AG09309 (cell line): ENCODE measurements around the gene C2orf42.

Experiments used
- DNase-seq: peaks from one replicate; pipeline ENCODE4 v3.0.0-alpha.2; 2010; ENCODE audit warnings: low read depth
- H3K4me3 ChIP-seq: 2 replicates; pipeline ENCODE4 v1.5.1; 2011; ENCODE audit warnings: mild to moderate bottlenecking, low read depth, low read length, moderate library complexity; ENCODE audit not compliant: control insufficient read depth
- CTCF ChIP-seq: IDR thresholded peaks from 2 replicates; pipeline ENCODE4 v1.5.1; 2011; ENCODE audit warnings: mild to moderate bottlenecking, low read depth, low read length, inconsistent platforms; ENCODE audit not compliant: insufficient read depth, control insufficient read depth; ENCODE audit errors: missing control alignments

Gene C2orf42

GRCh38 chr2:70212298-70212932, 21.6 kb upstream of the C2orf42 start:
- TF ChIP-seq CTCF = no peak
- DNase-seq = no peak
- no peak overlapping the region for H3K4me3 ChIP-seq

GRCh38 chr2:70211595-70211994, 20.8 kb upstream of the C2orf42 start:
- no peak overlapping the region for H3K4me3 ChIP-seq
- no peak for DNase-seq
- no peak for TF ChIP-seq CTCF

DNA sequence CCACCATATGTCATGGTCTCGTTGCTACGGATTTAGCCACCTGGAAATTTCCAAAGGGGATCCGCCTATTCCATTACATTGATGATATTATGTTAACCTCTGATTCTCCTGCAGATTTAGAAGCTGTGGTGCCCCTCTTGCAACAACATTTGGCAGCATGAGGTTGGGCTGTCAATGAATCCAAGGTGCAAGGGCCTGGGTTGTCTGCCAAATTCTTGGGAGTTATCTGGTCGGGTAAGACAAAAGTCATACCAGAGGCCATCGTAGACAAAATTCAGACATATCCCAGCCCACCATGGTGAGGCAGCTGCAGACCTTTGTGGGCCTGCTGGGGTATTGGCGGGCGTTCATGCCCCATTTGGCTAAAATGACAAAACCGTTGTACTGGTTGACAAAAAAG, 13.6 kb upstream of the C2orf42 start:
- no peak overlapping the region for H3K4me3 ChIP-seq
- TF ChIP-seq CTCF = no peak
- no peak for DNase-seq

- no peak for TF ChIP-seq CTCF
- no peak overlapping the region for H3K4me3 ChIP-seq
- DNase-seq = no peak
These were observed 12.3 kb upstream of the C2orf42 start for GRCh38 chr2:70203086-70203485.

- no peak for TF ChIP-seq CTCF
- DNase-seq = no peak
- no peak overlapping the region for H3K4me3 ChIP-seq
These were observed 11.5 kb upstream of the C2orf42 start for GRCh38 chr2:70202236-70202806.

DNA sequence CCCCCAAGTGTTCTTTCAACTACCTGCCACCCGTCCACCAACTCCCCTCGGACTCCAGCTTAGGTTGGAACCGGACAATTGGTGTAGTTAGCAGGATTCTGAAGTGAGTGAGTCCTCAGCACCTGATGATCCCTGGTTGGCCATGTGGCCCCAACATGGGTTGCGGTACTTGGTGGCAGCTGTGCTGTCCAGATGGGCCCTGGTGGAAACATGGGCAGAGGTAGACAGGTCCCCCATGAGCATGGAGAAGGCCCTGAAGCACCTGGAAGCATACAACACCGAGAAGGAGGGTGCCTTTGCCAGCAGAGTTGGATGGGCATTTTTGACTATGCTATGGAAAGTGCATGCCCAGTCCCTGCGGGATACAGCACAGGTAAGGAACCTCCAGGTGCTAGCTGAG, 11.0 kb upstream of the C2orf42 start:
- no peak for TF ChIP-seq CTCF
- DNase-seq = no peak
- no peak overlapping the region for H3K4me3 ChIP-seq
